Measurements from ENCODE around the gene XKR7. TPM values are rescaled to one million over a fixed set of nuclear protein-coding genes. Genes with fewer than 3 reads are reported as not detected.

Gene XKR7
- total RNA-seq, 4 donors from 2014 or later = not detected

DNA sequence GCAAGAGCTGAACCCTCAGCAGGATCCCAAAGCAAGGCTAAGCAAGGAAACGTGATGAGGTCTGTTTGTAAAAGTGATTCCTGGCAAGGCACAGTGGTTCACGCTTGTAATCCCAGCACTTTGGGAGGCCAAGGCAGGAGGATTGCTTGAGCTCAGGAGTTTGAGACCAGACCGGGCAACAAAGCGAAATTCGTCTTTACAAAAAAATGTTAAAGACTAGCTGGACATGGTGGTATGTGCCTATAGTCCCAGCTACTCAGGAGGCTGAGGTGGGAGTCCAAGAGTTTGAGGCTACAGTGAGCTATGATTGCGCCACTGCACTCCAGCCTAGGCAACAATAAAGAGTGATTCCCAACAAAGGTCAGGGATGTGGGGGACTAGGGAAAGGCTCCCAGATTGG is 4.1 kb upstream of the XKR7 start:
- WGBS, 2 donors = 56 to 64% methylated on average over 6 of the region's 6 CpGs
- no peak for DNase-seq
- Histone ChIP-seq H3K36me3 (no peaks in the 10 kb centered on the region), H3K9me3 (no peaks in the 10 kb centered on the region), H3K4me3 (no peak overlapping the region), H3K27ac (no peak overlapping the region), H3K4me1 (peaks cover 0 to 11% (median 11%) of the 10 kb centered on the region in 3 donors), H3K27me3 (peaks cover 0 to 88% (median 1%) of the 10 kb centered on the region in 4 donors)
- intact Hi-C loops (cut with DNase I) = no loop called here
- TF ChIP-seq CTCF (IDR thresholded peaks at IDR 0.05) (no peak), POLR2A (IDR thresholded peaks at IDR 0.05) (no peak)

DNA sequence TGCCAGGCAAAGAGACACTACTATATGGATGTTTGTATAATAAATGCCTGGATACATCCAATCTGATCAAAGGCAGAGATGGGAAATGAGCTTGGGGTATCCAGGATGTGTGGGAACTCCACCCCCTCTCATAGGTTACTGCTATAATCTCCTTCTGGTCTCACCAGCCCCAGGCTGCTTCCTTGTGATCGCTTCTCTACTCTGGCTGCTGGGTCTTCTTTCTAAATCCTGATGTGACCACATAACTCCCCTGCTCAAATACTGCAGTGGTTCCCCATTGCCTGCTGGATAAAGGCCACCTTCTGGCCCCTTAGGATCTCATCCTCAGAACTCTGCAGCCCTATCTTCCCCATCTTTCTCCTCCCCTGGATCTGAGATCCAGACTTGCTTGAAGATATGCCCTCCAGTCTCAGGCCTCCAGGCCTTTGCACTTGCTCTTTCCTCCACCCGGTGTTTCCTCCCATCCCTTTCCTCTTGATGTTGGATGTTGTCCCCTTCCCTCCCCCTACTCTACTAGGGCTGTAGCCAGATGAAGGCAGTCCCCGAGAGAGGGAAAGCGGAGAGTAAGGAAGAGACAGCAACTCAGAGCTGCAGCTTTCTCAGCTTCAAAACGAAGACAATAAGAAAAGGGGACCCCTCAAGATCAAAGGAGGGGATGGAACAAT is 828 bp upstream of the XKR7 start:
- no peak overlapping the region for H3K4me3 ChIP-seq
- DNase-seq = no peak
- peaks cover 0 to 97% (median 1%) of the 10 kb centered on the region in 4 donors for H3K27me3 ChIP-seq
- 5 to 16% methylated on average over 3 of the region's 5 CpGs for WGBS, 2 donors
- intact Hi-C loops (cut with DNase I) = no loop called here
- no peak for TF ChIP-seq POLR2A (IDR thresholded peaks at IDR 0.05)
- TF ChIP-seq CTCF (IDR thresholded peaks at IDR 0.05) = no peak
- no peaks in the 10 kb centered on the region for H3K36me3 ChIP-seq
- no peak overlapping the region for H3K27ac ChIP-seq
- no peaks in the 10 kb centered on the region for H3K9me3 ChIP-seq
- H3K4me1 ChIP-seq = peaks cover 0 to 11% (median 11%) of the 10 kb centered on the region in 3 donors

- intact Hi-C loops (cut with DNase I) = no loop called here
- peak overlapping the region in 2 of 4 donors; percentile 19 to 35 for H3K4me3 ChIP-seq
- H3K9me3 ChIP-seq = no peaks in the 10 kb centered on the region
- H3K36me3 ChIP-seq = no peaks in the 10 kb centered on the region
- H3K27me3 ChIP-seq = peaks cover 0 to 92% (median 1%) of the 10 kb centered on the region in 4 donors
- 0 to 9% methylated on average over 9 to 15 of the region's 57 CpGs for WGBS, 2 donors
- H3K27ac ChIP-seq = no peak overlapping the region
- peaks cover 0 to 11% (median 11%) of the 10 kb centered on the region in 3 donors for H3K4me1 ChIP-seq
- TF ChIP-seq CTCF (IDR thresholded peaks at IDR 0.05) = no peak
- TF ChIP-seq POLR2A (IDR thresholded peaks at IDR 0.05) = no peak
- no peak for DNase-seq
Observed at GRCh38 chr20:31968291-31969126, 558 bp downstream of the XKR7 start.

GRCh38 chr20:31969991-31970390 is 2.0 kb downstream of the XKR7 start:
- no peak for TF ChIP-seq CTCF (IDR thresholded peaks at IDR 0.05)
- TF ChIP-seq POLR2A (IDR thresholded peaks at IDR 0.05) = no peak
- WGBS, 2 donors = 48 to 50% methylated on average over 5 of the region's 5 CpGs
- Histone ChIP-seq H3K27ac (no peak overlapping the region), H3K36me3 (no peaks in the 10 kb centered on the region), H3K9me3 (no peaks in the 10 kb centered on the region), H3K27me3 (peaks cover 0 to 92% (median 1%) of the 10 kb centered on the region in 4 donors), H3K4me1 (peaks cover 0 to 11% (median 11%) of the 10 kb centered on the region in 3 donors), H3K4me3 (no peak overlapping the region)
- no peak for DNase-seq
- intact Hi-C loops (cut with DNase I) = no loop called here

DNA sequence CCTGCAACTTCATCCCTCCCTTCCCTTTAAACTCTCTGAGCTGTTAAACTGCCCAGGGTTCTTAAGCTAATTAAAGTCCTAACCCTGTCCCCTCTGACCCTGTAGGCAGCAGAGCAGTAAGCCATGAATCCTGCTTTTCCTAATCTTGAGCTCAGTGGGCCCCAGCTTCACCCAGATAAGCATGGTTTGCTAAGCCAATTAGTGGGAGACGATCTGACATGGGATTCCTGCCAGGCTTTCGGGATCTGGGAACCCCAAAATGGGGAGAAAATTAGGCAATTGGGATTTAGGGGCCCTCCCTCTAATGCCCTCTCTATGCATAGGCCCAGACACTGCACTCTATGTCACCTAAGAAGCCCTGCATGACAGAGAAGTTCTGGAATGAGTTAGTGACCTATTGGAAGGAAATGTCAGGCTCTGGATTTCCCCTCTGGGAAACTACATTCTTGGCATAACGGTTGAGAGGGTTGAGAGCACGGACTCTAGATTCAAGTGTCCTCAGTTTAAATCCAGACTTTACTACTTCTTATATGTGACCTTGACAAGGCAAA is 4.6 kb downstream of the XKR7 start:
- H3K27me3 ChIP-seq = peaks cover 0 to 78% (median 0%) of the 10 kb centered on the region in 4 donors
- no peak for DNase-seq
- intact Hi-C loops (cut with DNase I) = no loop called here
- TF ChIP-seq CTCF (IDR thresholded peaks at IDR 0.05) = no peak
- no peak for TF ChIP-seq POLR2A (IDR thresholded peaks at IDR 0.05)
- no peaks in the 10 kb centered on the region for H3K9me3 ChIP-seq
- 40 to 49% methylated on average over 4 of the region's 4 CpGs for WGBS, 2 donors
- H3K4me3 ChIP-seq = no peak overlapping the region
- no peak overlapping the region for H3K27ac ChIP-seq
- H3K36me3 ChIP-seq = no peaks in the 10 kb centered on the region
- peaks cover 0 to 11% (median 11%) of the 10 kb centered on the region in 3 donors for H3K4me1 ChIP-seq

Data from esophagus squamous epithelium (tissue), 5 donors.